Bronchial epithelial cell (primary cell): ENCODE measurements around the gene ANKRD17. TPM values are rescaled to one million over a fixed set of nuclear protein-coding genes. Genes with fewer than 3 reads are reported as not detected.

Experiments
- DNase-seq: peaks from one replicate; pipeline ENCODE4 v3.0.0-alpha.2; 2010; ENCODE audit warnings: low read depth
- FAIRE-seq: peaks from 2 replicates; lab custom pipeline; 2011; peaks lifted over from hg19 to GRCh38; lab: Jason Lieb, UNC
- H3K27me3 ChIP-seq: 2 replicates; pipeline ENCODE4 v1.5.1; 2011; ENCODE audit warnings: low read length; ENCODE audit not compliant: control insufficient read depth, insufficient read depth
- H3K36me3 ChIP-seq: 2 replicates; pipeline ENCODE4 v1.5.1; 2011; ENCODE audit warnings: low read length; ENCODE audit not compliant: control insufficient read depth, insufficient read depth
- H3K4me3 ChIP-seq: 2 replicates; pipeline ENCODE4 v1.5.1; 2011; ENCODE audit warnings: mild to moderate bottlenecking, low read depth, low read length, control low read depth
- CTCF ChIP-seq: IDR thresholded peaks from 2 replicates; pipeline ENCODE4 v1.5.1; 2011; ENCODE audit warnings: mild to moderate bottlenecking, moderate library complexity, low read length, control low read depth, inconsistent platforms; ENCODE audit not compliant: insufficient read depth, severe bottlenecking
- total RNA-seq: library from RNA; depleted of rRNA; stranded (reverse); fragments of >200 nt; gene quantifications from 2 replicates; pipeline ENCODE4 v1.2.1, GENCODE V29; 2014

The ANKRD17 gene
- total RNA-seq, 1 donor from 2014 or later: 41.9 TPM

GRCh38 chr4:73224886-73225285, 33.7 kb downstream of the ANKRD17 start:
- FAIRE-seq (no peak), DNase-seq (no peak)
- Histone ChIP-seq H3K27me3 (no peaks in the 10 kb centered on the region), H3K4me3 (no peak overlapping the region), H3K36me3 (no peaks in the 10 kb centered on the region)
- TF ChIP-seq CTCF: no peak

GRCh38 chr4:73223258-73223650, 35.3 kb downstream of the ANKRD17 start:
- Histone ChIP-seq H3K27me3 (no peaks in the 10 kb centered on the region), H3K36me3 (no peaks in the 10 kb centered on the region), H3K4me3 (no peak overlapping the region)
- TF ChIP-seq CTCF: no peak
- no peak for FAIRE-seq
- no peak for DNase-seq

DNA sequence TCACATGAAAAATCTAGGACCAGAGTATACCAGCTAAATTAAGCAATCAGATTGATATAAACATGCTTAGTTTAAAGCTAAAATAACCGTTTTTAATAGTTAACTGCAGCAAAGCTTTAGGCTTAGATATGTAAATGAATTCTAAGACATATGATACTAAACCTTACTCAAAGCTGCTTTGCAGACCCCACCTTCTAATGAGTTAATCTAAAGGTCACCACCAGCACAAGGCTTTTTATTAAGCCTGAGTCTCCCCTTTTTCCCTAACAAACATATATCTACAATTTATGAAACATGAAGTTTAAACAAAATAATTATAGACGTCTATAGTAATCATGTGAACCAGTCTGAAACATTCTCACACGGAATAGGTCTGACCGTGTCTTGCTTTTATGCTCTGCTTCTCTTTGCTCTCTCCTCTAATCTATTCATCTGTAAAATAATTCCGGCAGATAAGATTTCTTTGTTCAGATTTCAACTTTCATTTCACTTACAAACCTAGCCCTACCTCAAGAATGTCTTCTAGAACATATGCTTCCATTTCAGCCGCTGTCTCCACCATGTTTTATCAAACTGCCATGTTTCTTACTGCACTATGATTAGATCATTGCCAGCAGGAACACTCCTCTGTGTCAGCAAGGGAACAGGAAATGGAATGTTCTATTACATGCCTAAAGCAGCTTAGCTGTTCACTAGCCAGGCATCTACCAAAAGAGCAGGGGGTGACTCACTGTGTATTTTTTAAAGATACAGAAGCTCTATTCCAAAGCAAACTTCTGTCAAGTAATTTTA, 35.9 kb downstream of the ANKRD17 start:
- H3K27me3 ChIP-seq: no peaks in the 10 kb centered on the region
- H3K36me3 ChIP-seq: no peaks in the 10 kb centered on the region
- DNase-seq (peak; percentile 97), FAIRE-seq (peak; percentile 88)
- H3K4me3 ChIP-seq: peak overlapping the region; percentile 52
- TF ChIP-seq CTCF: no peak

DNA sequence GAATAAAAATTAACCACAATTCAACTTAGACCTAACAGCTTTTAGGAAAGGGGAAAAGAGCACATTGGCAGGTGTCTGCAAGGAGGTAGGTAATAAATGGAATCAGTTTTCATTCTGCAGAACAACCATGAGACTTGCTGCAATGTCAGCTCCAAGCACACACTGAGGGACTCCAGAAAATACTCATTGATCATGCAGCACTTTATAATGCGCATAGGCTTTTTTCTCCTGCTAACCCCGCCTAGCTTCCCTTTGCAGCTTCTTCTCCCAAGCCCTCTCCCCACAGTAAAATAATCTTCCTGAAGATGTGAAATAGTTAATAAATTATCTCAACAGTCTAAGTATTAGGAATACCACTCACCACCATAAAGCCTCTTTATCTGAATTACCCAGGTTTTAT, 36.9 kb downstream of the ANKRD17 start:
- no peaks in the 10 kb centered on the region for H3K36me3 ChIP-seq
- no peak for TF ChIP-seq CTCF
- no peak overlapping the region for H3K4me3 ChIP-seq
- DNase-seq: no peak
- H3K27me3 ChIP-seq: no peaks in the 10 kb centered on the region
- no peak for FAIRE-seq

DNA sequence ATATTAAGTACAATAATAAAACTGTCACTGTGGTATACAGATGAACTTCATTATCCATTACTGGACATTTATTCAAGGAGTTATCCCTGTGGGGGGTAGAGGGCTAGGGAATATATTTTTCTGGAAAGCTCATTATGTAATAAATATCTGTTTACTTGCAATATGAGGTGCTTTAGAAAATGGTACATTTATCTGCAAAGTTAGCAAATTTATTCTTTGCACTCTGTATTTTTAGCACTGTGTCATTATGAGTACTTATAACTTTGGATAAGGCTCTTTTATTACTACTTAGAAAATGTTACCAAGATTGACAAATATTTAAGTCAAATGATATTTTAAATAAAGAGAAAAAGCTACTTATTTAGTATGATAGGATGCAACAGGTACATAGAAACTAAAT, 37.8 kb downstream of the ANKRD17 start:
- Histone ChIP-seq H3K4me3 (no peak overlapping the region), H3K27me3 (no peaks in the 10 kb centered on the region), H3K36me3 (no peaks in the 10 kb centered on the region)
- no peak for FAIRE-seq
- DNase-seq: no peak
- no peak for TF ChIP-seq CTCF
